GM19240 (cell line): Measurements from ENCODE around the gene SSR2.

Experiments
- DNase-seq: peaks from one replicate; pipeline ENCODE4 v3.0.0; 2011; ENCODE audit warnings: low spot score; ENCODE audit not compliant: insufficient read length

SSR2 gene

DNA sequence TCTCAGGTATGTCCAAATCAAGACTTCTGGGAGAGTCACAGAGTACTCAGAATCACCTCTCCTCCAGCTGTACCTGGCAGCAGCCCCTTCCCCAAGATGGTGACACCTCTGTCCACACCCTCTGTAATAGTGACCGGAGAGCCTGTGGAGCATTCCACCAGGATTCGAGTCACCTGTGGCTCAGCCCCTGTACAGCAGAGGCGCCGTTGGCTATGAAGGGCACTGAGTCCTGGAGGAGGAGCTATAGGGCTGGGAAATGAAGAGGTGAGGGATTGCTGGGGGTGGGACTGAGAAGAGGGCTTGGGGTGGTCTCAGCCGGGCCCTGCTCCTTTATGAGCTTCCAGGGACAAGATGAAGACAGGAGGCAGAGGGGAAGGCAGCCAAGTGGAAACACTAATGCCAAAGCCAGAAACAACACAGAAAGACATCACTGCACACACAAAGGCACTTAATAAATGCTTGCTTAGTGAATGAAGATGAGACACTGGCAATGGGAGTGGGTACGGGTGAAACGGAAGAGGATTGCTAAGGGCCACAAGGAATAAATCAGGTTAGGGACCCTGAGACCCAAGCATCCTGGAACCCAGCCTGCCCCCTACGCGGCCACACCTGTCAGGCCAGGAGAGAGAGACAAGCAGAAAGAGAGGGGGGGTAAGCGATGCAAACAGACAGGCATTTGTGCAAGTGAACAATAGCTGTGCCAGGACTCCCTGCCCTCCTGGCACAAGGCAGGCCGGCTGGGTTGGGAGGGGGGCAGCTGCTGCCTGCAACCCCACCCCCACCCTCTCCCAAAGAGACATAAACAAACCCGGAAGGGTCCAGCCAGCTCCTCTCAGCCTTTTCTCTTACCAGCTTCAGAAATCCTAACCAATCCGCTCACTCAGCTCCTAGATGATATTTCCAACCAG is 46.3 kb downstream of the SSR2 start:
- no peak for DNase-seq

- DNase-seq = no peak
These were observed 47.0 kb downstream of the SSR2 start for GRCh38 chr1:155973723-155974122.

DNA sequence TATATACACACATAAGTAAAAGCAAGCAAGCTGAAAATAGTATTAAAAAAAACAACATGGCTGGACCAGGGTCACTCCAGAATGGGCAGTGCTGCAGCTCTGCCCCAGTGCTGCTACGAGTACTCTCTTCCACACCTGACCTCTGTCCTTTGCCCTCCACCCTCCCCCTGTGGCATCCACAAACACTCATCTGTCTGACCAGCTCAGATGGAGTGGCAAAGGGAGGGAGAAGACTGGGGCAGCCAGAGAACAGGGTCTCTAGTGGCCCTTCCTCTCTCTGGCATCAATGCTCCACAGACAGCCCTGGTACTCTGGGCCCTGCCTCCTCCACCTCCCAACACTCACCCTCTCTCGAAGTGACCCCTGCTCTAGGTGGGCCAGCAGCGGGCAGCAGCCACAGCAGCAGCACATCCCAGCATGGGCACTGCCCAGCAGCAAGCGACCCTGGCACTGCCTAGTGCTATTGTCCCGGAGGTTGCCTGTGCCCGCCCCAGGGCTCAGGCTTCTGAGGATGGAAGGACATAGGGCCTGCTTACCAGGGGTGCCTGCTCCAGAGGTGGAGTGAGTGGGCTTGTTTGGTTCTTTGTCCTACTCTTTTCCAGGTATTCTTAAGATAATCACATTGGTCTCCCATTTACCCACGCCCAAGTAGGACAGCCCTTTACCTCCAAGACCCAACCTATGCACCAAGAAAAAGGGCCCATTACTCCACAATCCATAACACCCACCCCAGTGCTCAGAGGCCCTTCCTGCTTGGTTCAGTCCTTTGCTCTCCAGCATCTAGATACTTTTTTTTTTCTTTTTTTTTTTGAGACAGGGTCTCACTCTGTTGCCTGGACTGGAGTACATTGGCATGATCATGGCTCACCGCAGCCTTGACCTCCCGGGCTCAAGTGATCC is 48.6 kb downstream of the SSR2 start:
- no peak for DNase-seq

DNA sequence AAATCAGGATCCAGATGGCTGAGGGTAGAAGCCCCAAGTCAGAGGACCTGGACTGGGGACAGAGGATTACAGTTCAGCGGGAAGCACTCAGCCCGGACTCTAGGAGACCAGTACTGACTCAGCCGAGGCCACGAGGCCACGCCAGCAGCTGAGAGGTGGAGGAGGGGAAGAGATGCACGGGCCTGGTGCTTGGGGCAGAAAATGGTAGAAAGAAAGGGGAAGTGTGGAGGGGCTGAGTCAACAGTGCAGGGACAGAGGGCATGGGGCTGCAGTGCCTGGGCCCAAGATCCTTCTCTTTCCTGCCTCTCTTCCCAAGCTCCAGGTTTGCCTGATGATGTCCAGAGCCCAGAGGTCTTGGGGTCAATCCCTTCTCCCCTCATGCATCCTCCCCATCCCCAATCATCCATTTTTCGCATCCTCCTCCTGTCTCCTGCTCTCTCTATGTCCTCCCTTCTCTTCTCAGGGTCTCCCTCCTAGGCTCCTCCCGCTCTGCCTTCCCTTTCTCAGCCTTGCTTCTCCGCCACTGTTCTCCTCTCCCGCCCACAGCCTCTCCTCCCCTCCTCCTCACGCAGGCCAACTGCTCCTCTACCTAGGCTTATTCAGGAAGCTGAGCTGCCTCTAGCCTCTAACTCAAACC is 50.1 kb downstream of the SSR2 start:
- DNase-seq = no peak

GRCh38 chr1:155969377-155969791 is 51.4 kb downstream of the SSR2 start:
- DNase-seq = no peak

DNA sequence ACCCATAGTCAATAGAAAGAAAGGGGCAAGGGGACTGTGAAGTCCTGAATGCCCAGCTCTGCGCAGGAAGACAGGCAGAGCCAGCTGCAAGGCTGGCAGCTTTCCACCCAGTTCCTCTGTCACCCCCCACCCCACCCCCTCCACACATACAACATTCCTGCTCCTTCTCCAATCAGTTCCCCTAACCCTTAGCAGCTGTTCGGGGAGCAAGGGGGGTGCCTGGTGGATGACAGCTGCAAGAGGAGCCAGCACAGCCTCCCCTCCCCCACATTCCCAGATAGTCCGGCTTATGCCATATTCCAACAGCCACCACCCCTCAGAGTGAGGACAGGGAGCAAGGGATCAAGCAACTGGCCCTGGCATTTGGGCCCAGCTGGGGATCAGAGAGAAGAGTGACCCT is 52.1 kb downstream of the SSR2 start:
- DNase-seq = no peak

- DNase-seq = no peak
These were observed 52.7 kb downstream of the SSR2 start for GRCh38 chr1:155968051-155968400.

DNA sequence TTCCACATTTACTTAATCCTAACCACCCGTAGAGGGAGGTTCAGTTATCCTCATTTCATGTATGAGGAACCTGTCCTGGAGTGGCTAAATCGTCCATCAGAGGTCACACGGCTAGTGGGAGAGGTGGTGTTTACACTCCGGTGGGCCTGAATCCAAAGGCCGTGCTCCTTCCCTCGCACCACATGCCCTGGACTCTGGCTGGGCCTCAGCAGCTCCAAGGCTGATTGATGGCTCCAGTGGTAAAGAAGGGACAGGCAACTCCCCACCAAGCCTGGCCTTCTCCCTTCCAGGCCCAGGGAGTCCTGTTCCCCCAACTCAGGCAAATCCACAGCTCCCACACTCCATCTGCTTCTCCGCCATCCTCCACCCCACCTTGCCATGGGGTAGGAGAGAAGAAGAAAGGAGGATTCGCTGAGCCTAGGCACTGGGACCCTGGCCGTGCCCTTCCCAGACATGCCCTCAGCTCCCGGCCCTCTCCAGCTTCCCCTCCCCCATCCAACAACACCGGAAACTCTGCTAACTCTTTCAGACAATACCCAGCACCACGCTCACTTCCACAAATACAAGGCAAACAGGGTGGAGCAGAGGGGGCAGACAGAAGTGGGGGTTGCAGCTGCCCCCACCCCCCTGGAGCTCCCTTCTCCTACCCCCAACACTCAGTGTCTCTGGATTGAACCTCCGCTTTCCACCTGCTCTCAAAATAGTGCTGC is 53.3 kb downstream of the SSR2 start:
- no peak for DNase-seq

- no peak for DNase-seq
These were observed 54.0 kb downstream of the SSR2 start for GRCh38 chr1:155966750-155967149.

GRCh38 chr1:155966135-155966534 is 54.6 kb downstream of the SSR2 start:
- DNase-seq = no peak

DNA sequence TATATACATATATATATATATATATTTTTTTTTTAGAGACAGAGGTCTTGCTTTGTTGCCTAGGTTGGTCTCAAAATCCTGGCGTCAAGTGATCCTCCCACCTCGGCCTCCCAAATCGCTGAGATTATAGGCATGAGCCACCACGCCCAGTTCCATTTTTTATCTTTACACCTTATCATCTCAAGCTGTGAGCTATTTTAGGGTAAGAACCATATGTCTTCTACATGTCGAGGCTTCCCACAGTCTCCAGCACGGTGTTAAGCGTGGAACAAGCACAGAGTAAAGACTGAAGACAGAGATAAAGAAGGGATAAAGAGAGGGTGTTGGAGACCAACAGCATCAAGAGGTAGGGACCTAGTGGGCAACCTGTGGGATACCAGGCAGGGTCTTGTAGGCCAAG is 56.6 kb downstream of the SSR2 start:
- no peak for DNase-seq

DNA sequence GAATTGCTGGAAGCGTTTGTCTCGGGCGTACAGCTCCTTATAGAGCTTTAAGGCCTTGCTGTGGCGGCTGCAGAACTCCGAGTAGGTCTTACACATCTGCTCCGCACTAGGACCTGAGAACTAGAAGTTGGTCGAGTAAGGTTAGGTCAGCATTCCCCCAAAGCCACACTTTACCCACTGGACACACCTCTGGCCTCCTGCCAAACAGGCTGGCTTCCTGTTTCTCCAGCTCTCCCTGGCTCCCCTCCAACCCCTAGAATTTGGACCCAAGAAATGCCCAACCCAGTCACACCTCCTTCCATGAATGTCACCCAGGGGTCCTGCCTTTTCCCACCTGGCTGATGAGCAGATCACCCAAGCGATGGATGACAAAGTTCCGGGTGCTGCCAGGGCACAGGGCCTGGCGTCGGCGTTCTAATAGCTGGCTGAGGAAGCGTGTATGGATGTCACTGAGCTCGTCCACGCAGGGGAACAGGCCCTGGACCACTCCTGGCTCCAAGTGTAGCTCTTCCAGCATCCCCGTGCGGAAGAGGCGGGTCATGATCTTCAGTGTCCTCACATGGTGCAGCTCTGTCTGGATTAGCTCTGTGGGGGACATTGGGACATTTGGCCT is 58.0 kb downstream of the SSR2 start:
- no peak for DNase-seq

DNA sequence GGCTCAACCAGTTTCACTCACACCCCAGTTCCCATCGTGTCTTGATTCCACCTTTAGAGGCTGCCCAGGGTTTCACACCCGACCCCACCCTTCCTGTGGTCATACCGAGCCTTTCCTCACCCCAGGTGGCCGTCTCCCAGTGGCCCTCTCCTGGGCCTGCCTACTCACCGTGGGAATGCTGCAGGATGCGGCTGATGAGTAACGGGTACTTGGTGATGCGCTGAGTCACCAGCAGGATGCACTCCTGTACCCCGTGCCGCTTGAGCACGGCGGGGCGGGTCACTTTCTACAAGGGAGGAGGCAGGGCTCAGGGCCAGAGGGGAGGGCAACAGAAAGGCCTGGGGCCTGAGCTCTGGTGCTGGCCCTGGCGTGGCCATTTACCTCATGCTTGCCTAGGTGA is 58.8 kb downstream of the SSR2 start:
- DNase-seq = no peak

DNA sequence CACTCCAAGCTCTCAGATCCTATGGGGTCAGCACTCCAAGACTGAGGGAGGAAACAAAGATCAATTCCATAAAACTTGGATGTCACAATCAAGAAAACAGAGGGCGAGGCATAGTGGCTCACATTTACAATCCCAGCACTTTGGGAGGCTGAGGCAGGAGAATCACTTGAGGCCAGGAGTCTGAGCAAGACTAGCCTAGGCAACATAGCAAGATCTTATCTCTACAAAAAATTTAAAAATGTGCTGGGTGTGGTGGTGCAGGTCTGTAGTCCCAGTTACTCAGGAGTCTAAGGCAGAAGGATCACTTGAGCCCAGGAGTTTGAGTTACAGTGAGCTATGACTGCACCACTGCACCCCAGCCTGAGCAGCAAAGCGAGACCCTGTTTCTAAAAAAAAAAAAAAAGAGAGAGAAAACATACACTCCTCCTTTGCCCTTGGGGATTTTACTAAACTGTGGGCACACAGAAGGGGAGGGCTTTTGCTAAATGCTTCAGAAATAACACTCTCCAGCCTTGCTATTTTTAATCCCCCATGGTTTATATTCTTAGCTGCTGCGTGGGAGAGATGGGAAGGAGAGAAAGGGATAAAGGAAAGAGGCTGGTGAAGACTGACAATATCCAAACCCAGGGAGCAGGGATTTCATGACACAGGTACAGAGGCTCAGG is 60.5 kb downstream of the SSR2 start:
- no peak for DNase-seq
